ENCODE results near the gene PLCL2.

The PLCL2 gene

GRCh38 chr3:16890597-16891333 is 6.0 kb downstream of the PLCL2 start:
- TF ChIP-seq CTCF (IDR thresholded peaks at IDR 0.05) = no peak
- H3K27ac ChIP-seq = peak overlapping the region in 1 of 2 donors; percentile 13
- no peak for DNase-seq (ENCODE audit: low spot score)
- H3K4me3 ChIP-seq = no peak overlapping the region

- Histone ChIP-seq H3K4me3 (no peak overlapping the region), H3K27ac (no peak overlapping the region)
- TF ChIP-seq CTCF (IDR thresholded peaks at IDR 0.05) = no peak
- no peak for DNase-seq (ENCODE audit: low spot score)
Measured at GRCh38 chr3:16893618-16894200, 9.0 kb downstream of the PLCL2 start.

GRCh38 chr3:16896094-16896627 is 11.4 kb downstream of the PLCL2 start:
- TF ChIP-seq CTCF (IDR thresholded peaks at IDR 0.05) = no peak
- no peak for DNase-seq (ENCODE audit: low spot score)
- no peak overlapping the region for H3K4me3 ChIP-seq
- H3K27ac ChIP-seq = no peak overlapping the region

GRCh38 chr3:16896820-16897219 is 12.1 kb downstream of the PLCL2 start:
- Histone ChIP-seq H3K4me3 (no peak overlapping the region), H3K27ac (no peak overlapping the region)
- no peak for DNase-seq (ENCODE audit: low spot score)
- no peak for TF ChIP-seq CTCF (IDR thresholded peaks at IDR 0.05)

GRCh38 chr3:16897254-16897926 is 12.6 kb downstream of the PLCL2 start:
- Histone ChIP-seq H3K27ac (no peak overlapping the region), H3K4me3 (no peak overlapping the region)
- no peak for DNase-seq (ENCODE audit: low spot score)
- TF ChIP-seq CTCF (IDR thresholded peaks at IDR 0.05) = no peak

GRCh38 chr3:16898595-16899395 is 14.0 kb downstream of the PLCL2 start:
- DNase-seq (ENCODE audit: low spot score) = no peak
- Histone ChIP-seq H3K27ac (no peak overlapping the region), H3K4me3 (no peak overlapping the region)
- TF ChIP-seq CTCF (IDR thresholded peaks at IDR 0.05) = no peak
